Activated CD8-positive, alpha-beta memory T cell treated with anti-CD3 and anti-CD28 coated beads for 1 hour (primary cell): ENCODE results near the gene KCNIP4.

Experiments
- DNase-seq, 2 donors: peaks; one replicate each; pipeline ENCODE4 v3.0.0-alpha.2; 2020; ENCODE audit warnings: low read depth in 1 of 2; ENCODE audit errors: extremely low read depth in 1 of 2

Gene KCNIP4

DNA sequence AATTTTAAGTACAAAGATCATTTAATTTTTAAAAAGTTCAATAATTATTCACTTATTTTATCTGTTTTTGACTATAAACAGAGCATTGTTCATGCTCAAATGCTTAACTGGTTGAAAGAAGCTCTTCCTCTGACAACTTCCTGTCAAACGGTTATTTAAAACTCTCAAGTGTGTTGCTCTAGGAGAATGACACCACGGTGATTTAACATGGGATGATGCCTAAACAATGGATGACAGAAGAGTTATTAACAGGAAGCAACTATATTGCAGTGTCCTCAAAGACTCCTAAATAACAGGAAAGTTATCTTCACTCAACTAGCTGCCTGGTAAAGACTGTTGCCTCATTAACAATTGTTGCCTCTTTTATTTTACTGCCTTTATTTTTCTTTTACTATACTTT, 738.7 kb downstream of the KCNIP4 start:
- DNase-seq: no peak

DNA sequence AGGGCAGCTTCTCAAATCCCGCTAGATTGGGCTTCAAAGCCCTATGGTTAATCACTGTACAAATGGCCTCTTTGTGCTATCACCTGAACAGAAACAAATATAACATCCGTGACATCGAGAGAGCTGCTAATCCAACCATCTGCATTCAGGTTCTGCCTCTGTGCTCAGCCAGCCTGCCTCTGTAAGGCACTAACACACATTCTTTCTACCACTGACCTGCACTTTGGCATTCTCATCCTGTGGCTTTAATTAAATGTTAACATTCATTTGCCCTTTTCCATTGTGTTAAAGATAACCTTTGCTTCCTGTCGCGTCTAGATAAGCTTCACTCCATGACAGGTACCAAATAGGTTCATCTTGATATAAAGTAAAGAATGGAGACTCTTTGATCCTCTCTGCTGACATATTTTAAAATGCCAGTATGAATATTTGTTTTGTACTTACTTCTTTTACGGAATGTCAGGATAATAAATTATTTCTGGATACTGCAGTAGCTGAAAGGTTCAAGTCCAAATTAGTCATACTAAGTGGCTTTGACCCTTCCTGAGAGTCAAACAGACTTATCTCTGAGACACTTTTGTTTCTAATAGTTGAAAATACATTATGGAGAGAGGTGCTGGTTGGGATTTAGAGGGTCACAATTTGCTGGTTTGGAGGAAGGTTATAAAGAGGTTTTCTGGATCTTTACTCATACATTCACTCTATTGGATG, 742.6 kb downstream of the KCNIP4 start:
- no peak for DNase-seq

DNA sequence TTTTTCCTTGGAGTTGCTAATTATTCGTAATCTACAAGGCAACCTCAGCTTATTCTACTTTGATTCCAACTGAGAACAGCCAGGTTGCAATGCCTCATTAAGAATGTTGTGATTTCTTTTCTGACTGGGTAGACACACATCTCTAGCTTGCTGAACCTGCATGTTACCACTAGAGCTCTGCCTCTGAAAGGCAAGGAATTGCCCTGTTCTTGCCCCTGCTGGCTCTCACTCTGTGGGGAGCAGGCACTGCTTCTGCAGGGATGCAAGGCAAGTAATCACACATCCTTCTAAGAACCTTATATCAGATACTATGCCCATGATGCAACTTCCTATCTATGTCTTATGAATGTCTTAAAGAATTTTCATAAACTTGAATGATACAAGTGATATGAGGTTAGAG, 745.2 kb downstream of the KCNIP4 start:
- no peak for DNase-seq

DNA sequence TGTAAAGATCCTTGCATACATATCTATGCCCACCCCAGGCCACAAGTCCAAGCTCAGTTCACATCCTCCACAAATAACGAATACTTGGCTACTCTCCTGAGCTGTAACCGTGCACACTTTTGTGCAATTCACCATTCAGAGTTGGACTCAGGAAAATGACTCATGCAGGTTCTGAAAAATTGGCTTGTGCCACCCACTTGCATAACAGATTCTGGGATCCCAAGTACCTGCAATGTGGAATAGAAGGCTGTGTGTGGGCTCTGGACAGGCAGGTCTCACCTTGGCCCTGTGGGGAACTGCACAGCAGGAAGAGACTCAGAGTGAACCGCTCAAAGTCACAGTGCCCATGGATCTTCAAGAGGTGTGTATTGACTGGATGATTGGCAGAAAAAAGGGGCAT, 745.6 kb downstream of the KCNIP4 start:
- no peak for DNase-seq

DNA sequence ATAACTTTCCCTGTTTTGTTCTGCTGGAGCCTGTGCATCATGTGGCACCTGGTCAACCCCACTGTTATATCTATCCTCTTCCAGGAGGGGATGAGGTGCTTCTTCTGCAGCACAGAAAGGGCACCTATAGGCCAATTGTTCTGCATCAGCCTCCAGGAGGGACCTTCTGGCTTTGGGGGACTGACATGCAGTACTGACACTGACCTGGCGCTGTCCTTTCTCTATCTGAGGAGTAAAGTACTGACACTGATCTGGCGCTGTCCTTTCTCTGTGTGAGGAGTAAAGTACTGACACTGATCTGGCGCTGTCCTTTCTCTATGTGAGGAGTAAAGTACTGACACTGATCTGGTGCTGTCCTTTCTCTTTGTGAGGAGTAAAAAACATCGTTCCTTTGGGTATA, 749.9 kb downstream of the KCNIP4 start:
- DNase-seq: no peak

DNA sequence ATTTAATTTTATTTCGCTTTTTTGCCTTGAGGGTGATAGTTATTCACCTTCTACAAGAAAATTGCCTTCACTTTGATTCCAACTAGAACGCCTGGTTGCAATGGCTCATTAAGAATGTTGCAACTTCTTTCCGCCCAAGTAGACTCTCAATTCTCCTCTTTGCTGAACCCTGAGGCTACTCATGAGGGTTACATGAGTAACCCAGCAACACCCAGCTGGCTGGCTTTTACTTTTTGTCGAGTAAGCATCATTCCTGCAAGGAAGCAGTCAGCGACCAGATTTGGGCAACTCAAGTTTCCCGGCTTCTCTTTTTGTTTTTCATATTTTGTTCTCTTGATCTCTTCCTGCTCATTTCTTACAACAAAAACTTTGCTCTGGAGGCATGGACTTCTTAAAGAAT, 752.9 kb downstream of the KCNIP4 start:
- no peak for DNase-seq

DNA sequence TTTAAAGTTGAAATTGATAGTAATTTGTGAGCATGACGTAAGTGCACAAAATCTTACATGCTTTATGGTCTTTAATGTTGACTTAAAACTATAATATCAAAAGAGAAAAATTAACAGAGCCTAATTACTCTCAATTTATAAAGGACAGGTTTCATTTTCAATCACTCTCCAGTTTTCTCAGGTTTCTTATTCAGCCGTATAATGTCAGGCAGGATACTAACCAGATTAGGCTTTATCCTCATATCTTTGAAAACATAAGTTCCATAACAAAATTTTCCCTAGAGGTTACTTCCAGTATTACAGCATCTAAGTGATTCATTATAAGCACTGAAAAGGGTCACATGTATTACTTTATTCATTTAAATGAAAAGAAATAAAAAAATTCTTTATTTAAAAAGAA, 756.2 kb downstream of the KCNIP4 start:
- DNase-seq: no peak

DNA sequence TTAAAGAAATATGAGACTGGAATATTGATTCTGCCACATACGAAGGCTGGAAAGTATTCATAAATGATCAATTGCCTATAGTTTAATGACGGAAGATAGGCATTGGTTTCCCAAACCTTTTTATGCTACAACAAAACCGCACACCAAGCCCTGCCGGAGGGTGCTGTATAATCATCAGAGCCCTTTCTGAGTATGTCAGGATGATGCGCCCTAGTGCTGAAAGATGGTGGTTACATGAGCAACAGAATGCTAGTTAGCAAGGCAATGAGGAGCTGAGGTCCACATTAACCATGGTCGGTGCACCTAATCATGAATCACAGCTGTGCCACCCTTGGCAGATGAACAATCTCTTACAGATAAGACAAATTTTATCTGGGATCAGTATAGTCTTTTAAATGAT, 757.3 kb downstream of the KCNIP4 start:
- DNase-seq: no peak

DNA sequence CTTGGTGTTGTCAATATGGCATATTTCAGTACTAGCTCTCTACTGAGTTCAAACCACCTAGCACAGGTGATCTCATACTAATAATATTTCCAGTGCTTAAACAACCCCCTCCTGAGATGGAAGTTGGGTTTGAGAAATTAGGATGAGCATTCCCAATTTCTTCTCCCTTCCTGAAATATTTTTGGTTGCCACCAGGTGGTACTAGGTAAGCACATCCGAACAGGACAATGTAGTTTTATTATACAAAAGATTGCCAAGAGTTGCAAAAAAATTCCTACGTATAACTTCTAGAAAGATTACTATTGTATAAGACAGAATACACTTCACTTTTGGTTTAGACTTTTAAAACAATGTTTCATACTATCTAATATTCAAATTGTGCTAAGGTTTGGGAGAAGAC, 763.8 kb downstream of the KCNIP4 start:
- no peak for DNase-seq

DNA sequence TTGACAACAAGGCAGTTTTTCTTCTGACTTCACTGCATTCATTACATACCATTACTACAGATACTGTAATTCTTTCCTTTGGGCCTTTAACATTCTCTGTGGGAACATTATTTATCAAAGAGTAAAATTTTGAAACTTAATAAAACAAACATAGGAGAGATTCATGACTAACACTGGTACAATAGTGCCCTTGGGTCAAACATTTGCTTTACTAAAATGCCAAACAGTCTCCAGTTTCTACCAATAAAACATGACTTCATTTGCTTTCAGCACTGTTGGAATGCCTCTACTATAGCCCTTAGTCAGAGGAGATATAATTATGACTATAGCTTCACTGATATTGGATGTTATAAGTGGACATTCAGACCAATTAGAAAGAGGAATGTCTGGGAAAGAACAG, 766.9 kb downstream of the KCNIP4 start:
- no peak for DNase-seq

DNA sequence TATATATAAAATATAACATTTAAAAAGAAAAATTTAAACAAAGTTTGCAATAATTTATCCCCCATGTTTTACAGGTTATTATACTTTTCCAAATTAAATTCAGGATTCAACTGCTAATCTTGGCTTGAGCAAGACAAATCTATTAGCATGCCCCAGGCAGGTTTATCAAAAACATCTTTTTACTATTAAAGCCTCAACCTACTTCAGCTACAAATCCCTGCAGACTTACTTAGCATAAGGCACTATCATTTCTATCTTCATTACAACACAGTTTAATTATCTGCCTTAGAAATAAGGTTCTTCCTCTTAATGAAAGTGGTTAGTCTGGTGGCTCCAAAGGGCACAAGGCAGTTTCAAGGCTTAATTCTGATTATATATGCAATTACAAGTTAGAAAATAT, 770.7 kb downstream of the KCNIP4 start:
- no peak for DNase-seq

DNA sequence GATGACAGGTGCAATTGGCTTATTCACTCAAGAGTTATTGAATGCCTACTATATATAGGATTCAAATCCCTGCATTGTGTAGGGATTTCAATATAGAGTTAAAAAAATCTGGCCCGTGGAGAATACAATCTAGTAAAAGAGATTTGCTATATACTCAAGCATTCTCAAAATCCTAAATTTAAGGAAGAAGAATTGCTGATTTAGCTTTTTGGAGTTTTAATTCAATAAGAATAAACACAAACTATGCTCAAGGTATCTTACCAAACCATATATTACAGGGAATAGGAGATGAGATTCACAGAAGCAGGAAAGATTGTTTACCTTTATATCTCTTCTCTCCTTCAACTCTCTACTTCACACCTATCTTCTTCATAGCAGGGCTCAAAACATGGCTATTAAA, 771.5 kb downstream of the KCNIP4 start:
- no peak for DNase-seq

DNA sequence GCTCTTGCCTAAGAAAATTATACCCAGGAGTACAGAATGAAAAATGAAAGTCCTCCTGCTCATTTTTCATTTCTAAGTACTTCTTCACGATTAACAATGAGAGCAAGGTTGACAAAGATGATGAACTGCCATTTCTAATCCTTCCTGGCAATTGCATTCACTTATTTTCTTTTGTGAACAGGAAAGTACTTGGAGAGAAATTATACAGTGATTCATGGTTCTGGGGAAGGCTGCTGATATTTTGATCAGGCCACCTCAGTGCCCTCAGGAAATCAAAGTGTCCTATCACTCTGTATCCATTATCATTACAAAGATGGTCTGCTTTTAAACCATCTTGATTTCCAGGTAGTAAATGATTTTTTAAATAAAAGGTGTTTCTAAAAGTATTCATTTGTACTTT, 780.9 kb downstream of the KCNIP4 start:
- no peak for DNase-seq

DNA sequence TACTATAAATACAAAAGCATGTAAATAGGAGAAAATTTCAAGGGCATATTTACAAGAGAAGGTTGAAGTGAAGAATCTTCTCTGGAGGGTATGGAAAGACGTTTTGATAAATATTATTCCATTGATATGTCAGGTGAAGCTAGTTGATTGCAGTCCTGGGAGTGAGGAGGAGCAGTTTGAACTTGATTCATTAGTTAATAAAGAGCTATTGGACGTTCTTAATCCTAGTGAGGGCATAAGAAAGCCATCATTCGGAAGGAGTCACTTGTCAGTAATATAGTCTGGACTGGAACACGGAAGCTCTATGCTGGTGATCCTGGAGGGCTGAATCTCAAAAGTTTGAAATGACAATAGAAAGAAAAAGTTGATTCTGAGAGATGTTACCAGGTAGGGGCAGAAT, 793.2 kb downstream of the KCNIP4 start:
- no peak for DNase-seq

DNA sequence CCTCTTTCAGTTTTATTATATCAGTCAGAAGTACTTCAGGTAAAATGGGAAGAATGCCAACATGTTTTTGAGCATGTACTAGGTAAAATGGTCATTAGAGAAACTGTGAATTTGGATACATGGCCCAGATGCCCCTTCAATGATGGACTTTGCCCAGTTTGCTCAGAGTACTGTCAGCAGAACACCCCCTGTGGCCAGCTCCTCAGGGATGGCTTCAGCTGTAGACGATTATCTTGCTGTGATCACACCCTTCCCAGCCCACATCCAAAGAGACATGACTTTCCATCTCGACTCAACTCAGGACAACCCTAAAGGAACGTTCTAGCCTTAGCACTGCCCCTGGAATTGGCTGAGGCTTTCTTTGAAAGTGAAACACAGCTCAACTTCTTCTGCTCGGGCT, 809.2 kb downstream of the KCNIP4 start:
- DNase-seq: no peak

DNA sequence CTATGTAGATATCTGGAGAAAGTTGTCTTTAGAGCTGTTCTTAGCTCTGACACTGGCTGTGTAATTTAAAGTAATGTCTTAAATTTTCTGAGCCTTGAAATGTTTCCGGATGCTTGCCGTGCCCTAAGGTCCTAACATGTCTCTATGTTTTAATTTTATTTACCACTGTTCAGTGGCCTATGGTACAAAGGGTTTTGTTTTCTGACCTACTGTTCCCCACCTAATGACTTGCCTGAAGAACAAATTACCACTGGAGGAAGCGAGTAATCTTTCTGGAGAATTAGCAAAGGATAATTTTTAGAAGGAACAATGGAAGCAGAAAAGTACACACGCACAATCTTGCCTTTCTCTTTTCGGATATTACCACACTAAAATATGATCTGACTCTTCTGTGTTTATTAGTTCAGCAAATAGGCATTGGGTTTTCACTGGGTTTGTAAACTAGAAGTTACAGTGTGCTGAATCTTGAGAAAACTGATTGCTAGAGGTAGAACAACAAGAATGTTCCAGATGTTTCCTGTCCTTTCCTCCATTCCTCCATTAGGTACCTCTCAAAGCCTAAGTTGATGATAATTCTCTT, 812.4 kb downstream of the KCNIP4 start:
- DNase-seq: no peak

DNA sequence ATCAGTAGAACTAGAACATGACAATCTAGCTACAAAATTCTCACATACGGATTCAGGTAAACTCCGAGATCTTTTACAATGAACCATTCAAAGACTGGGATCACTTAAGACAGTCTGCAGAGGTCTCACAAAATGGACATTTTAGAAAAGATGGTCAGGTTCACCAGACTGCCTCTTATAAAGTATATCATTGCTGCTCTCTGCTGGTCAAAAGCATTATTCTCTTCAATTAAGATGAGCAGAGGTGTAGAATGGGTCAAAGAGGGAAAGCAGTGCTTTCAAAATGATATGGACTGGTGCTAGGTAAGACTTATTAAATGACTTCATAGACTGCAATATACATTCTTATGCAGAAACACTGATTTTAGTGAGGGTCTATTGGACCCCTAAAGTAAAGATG, 813.6 kb downstream of the KCNIP4 start:
- no peak for DNase-seq

DNA sequence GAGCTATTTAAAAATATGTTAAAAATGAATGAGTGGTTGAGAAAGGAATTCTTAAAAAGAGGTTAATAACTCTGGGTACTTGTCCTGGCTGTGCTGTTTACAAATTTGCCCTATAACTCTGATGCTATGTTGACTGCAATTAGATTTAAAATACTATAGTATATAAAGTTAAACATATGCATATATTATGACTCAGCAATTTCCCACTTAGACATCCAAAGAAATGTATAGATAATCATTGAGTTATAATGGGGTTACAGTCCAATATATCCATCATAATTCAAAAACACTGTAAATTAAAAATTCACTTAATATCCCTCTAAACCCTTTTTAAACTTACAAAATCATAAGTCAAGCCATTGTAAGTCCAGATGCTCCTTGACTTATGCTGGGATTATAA, 818.0 kb downstream of the KCNIP4 start:
- no peak for DNase-seq

DNA sequence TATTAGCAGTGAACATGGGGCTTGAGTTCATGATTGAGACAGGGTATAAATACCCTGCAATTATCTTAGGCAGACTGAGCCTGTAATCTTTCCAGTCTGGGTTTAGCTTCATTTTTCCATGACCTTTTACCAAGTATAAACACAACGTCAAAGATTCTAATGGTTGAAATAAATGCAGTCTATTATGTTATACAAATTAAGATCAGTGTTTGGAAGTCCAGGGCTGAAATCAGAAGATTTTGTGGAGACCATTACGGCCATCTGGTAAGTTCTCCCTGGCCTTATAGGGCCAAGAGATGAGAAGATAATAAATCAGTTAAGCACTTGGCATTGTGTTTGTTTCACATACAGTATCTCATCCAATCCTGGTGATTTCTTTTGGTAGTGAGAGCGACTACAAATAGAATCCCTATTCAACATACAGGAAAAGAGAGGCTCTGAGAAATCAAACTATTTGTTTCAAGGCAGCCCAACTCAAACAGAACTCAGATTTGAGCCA, 822.5 kb downstream of the KCNIP4 start:
- DNase-seq: no peak

DNA sequence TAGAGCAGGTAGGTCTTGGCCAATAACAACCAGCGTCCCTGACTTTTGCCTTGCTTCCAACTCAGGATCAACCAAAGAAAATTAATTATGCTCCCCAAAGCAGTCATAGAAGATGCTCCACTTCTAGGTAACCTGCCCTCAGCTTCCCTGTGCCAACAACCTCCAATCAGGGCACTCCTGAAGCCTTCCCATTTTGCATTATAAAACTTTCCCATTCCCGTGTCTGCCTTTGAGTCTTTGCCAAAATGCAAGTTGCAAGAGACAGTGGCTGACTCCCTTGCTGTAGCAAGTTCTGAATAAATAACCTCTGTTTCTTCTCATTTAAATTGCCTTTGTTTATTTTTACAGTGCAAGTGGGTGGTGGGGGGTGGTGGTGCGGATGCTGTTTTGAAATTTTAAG, 830.3 kb downstream of the KCNIP4 start:
- no peak for DNase-seq

DNA sequence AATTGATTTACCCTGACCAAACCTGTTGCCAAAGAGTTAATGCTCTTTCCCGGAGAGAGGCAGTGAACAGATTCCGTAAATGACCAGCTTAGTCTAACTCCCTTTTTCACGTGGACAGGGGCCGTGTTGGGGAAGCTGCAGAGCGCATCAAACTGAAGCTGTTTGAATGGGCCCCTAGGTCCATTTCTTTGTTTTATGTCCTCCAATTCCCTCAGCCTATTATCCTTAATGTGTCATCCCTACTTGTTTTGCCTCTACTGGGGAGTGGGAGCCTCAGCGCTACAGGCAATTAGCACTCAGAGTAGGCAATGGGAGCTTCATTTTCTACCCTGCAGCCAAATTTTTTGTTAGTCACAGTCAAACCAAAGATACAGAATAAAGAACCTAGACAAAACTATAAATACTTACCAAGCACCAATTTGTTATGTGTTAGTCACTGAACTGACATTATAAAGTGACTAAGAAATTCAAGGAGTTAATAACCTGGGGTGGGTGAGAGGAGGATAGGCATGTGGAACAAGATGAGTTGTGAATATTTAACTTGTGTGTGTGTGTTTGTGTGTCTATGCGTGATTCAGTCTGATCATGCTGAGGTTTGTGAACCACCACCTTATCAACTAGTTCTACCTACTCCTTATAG, 830.9 kb downstream of the KCNIP4 start:
- DNase-seq: no peak

DNA sequence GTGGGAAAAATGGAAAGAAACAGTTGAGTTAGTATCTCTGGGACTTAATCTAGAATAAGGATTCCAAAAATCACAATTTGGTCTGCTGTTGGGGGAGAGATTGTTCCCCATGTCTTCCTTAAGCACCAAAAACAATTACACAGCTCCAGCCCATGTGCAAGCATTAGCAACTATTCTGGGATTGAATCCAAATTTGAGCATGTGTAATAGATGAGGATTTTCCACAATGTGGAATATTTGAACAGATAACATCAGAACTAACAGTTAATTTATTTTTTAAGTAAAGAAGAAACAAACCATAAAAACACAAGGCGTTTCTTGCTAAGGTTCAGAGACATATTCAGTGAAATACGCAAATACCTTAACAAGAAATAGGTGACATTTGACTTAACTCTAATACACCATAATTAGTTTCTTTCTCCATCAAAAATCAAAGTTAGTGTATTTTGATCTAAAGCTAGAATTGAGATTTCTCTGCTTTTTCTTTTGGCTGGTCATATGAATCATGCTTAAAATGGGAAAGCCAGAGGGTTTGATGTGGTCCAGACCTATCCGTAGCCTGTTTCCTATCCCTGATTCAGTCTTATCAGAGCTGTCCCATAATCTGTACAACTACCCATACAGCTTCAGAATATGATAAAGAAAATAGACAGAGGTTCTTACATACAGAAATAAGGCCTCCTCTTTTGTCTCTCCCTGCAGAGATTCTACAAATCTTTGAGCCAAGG, 834.9 kb downstream of the KCNIP4 start:
- no peak for DNase-seq
